Activated CD4-positive, alpha-beta memory T cell treated with anti-CD3 and anti-CD28 coated beads for 36 hours (primary cell): ENCODE results near the gene ZSWIM3. TPM values are rescaled to one million over a fixed set of nuclear protein-coding genes. Genes with fewer than 3 reads are reported as not detected.

Experiments used
- CTCF ChIA-PET: fragments of 350-600 bp; sonication (Branson Sonifier 250); formaldehyde crosslinking; loops from one replicate; lab custom pipeline; 2021; ENCODE audit warnings: antibody characterized with exemption, inconsistent platforms; lab: Charles Lee
- POLR2A ChIA-PET: fragments of 350-600 bp; sonication (Branson Sonifier 250); formaldehyde crosslinking; loops from one replicate; lab custom pipeline; 2021; ENCODE audit warnings: antibody characterized with exemption; lab: Charles Lee
- DNase-seq: peaks from one replicate; pipeline ENCODE4 v3.0.0-alpha.2; 2020
- H3K27ac Mint-ChIP-seq: one replicate; pipeline ENCODE4 v1.8.0; 2021; ENCODE audit warnings: mixed read lengths
- H3K27me3 Mint-ChIP-seq: one replicate; pipeline ENCODE4 v1.8.0; 2021; ENCODE audit warnings: mixed read lengths
- H3K36me3 Mint-ChIP-seq: one replicate; pipeline ENCODE4 v1.8.0; 2021; ENCODE audit warnings: mixed read lengths
- H3K4me1 Mint-ChIP-seq: one replicate; pipeline ENCODE4 v1.8.0; 2021; ENCODE audit warnings: low read depth, mixed read lengths
- H3K4me3 Mint-ChIP-seq: one replicate; pipeline ENCODE4 v1.8.0; 2021; ENCODE audit warnings: mild to moderate bottlenecking, mixed read lengths
- H3K9me3 Mint-ChIP-seq: one replicate; pipeline ENCODE4 v1.8.0; 2021; ENCODE audit warnings: mixed read lengths
- intact Hi-C: fragments of 100-400 bp; cut with micrococcal nuclease; formaldehyde crosslinking; loops from one replicate; pipeline ENCODE4 v1.15.1; 2023
- total RNA-seq, 2 experiments: library from RNA; stranded (reverse); gene quantifications; one replicate each; pipeline ENCODE4 v1.2.3, GENCODE V29; 2021

Gene ZSWIM3
- total RNA-seq, 2 experiments from 2014 or later, result 4.7 TPM

GRCh38 chr20:45918182-45918737 lies 60.8 kb downstream of the ZSWIM3 start:
- intact Hi-C loops, result no loop called here
- ChIA-PET POLR2A (interaction anchor here (0.6 kb wide), 1 partner anchor 18 kb away, joined by 6 read pairs; no protein-coding TSS in a partner anchor), CTCF (no interaction called here)
- no peak overlapping the region for H3K4me3 Mint-ChIP-seq
- no peaks in the 10 kb centered on the region for H3K9me3 Mint-ChIP-seq
- peaks cover 21% of the 10 kb centered on the region for H3K27me3 Mint-ChIP-seq
- no peaks in the 10 kb centered on the region for H3K36me3 Mint-ChIP-seq
- H3K4me1 Mint-ChIP-seq, result no peaks in the 10 kb centered on the region
- no peak for DNase-seq
- no peak overlapping the region for H3K27ac Mint-ChIP-seq

- no peaks in the 10 kb centered on the region for H3K4me1 Mint-ChIP-seq
- H3K36me3 Mint-ChIP-seq, result no peaks in the 10 kb centered on the region
- H3K9me3 Mint-ChIP-seq, result no peaks in the 10 kb centered on the region
- intact Hi-C loops, result no loop called here
- ChIA-PET CTCF (interaction anchor here (0.8 to 1.0 kb wide), 2 partner anchors 50 to 94 kb away, joined by 3 to 4 read pairs; no protein-coding TSS in a partner anchor), POLR2A (interaction anchor here (2.7 kb wide), 1 partner anchor 16 kb away, joined by 9 read pairs; the partner anchor contains the start of gene PCIF1)
- no peak overlapping the region for H3K27ac Mint-ChIP-seq
- no peak overlapping the region for H3K4me3 Mint-ChIP-seq
- H3K27me3 Mint-ChIP-seq, result peaks cover 21% of the 10 kb centered on the region
- DNase-seq, result no peak
Measured at GRCh38 chr20:45918779-45919537, 61.5 kb downstream of the ZSWIM3 start.

- intact Hi-C loops, result no loop called here
- CTCF ChIA-PET, result interaction anchor here (0.8 to 1.0 kb wide), 3 partner anchors 50 to 1626 kb away, joined by 3 to 4 read pairs (median 3); no protein-coding TSS in a partner anchor
- no peaks in the 10 kb centered on the region for H3K9me3 Mint-ChIP-seq
- peaks cover 3% of the 10 kb centered on the region for H3K4me1 Mint-ChIP-seq
- H3K4me3 Mint-ChIP-seq, result no peak overlapping the region
- H3K36me3 Mint-ChIP-seq, result no peaks in the 10 kb centered on the region
- POLR2A ChIA-PET, result interaction anchor here (2.7 kb wide), 1 partner anchor 15 kb away, joined by 9 read pairs; the partner anchor contains the start of gene PCIF1
- DNase-seq, result no peak
- H3K27ac Mint-ChIP-seq, result no peak overlapping the region
- peaks cover 18% of the 10 kb centered on the region for H3K27me3 Mint-ChIP-seq
Measured at GRCh38 chr20:45919542-45920399, 62.4 kb downstream of the ZSWIM3 start.

- no peaks in the 10 kb centered on the region for H3K36me3 Mint-ChIP-seq
- H3K4me1 Mint-ChIP-seq, result peaks cover 3% of the 10 kb centered on the region
- intact Hi-C loops, result no loop called here
- POLR2A ChIA-PET, result interaction anchor here (1.3 to 2.7 kb wide), 2 partner anchors 11 to 14 kb away, joined by 3 to 9 read pairs; partner anchors contain the start of gene PCIF1
- no peak overlapping the region for H3K27ac Mint-ChIP-seq
- CTCF ChIA-PET, result interaction anchor here (0.8 kb wide), 1 partner anchor 1625 kb away, joined by 3 read pairs; no protein-coding TSS in a partner anchor
- no peak for DNase-seq
- no peaks in the 10 kb centered on the region for H3K9me3 Mint-ChIP-seq
- peaks cover 18% of the 10 kb centered on the region for H3K27me3 Mint-ChIP-seq
- no peak overlapping the region for H3K4me3 Mint-ChIP-seq
Measured at GRCh38 chr20:45920462-45921336, 63.3 kb downstream of the ZSWIM3 start.

- Mint-ChIP-seq H3K4me3 (no peak overlapping the region), H3K4me1 (peaks cover 3% of the 10 kb centered on the region), H3K36me3 (no peaks in the 10 kb centered on the region), H3K9me3 (no peaks in the 10 kb centered on the region), H3K27ac (no peak overlapping the region), H3K27me3 (peaks cover 13% of the 10 kb centered on the region)
- CTCF ChIA-PET, result no interaction called here
- no peak for DNase-seq
- intact Hi-C loops, result no loop called here
- POLR2A ChIA-PET, result interaction anchor here (1.3 to 2.7 kb wide), 2 partner anchors 12 to 13 kb away, joined by 3 to 9 read pairs; partner anchors contain the start of gene PCIF1
Measured at GRCh38 chr20:45921337-45922189, 64.1 kb downstream of the ZSWIM3 start.

- ChIA-PET CTCF (interaction anchor here (0.6 to 1.3 kb wide), 2 partner anchors 88 to 118 kb away, joined by 3 to 4 read pairs; no protein-coding TSS in a partner anchor), POLR2A (interaction anchor here (1.7 kb wide), 1 partner anchor 10 kb away, joined by 7 read pairs; the partner anchor contains the start of gene PCIF1)
- Mint-ChIP-seq H3K27me3 (peaks cover 10% of the 10 kb centered on the region), H3K4me1 (peaks cover 3% of the 10 kb centered on the region), H3K4me3 (no peak overlapping the region), H3K9me3 (no peaks in the 10 kb centered on the region), H3K27ac (no peak overlapping the region), H3K36me3 (no peaks in the 10 kb centered on the region)
- intact Hi-C loops, result no loop called here
- no peak for DNase-seq
Measured at GRCh38 chr20:45924391-45925261, 67.2 kb downstream of the ZSWIM3 start.

GRCh38 chr20:45925821-45926506 lies 68.5 kb downstream of the ZSWIM3 start:
- H3K4me1 Mint-ChIP-seq, result peaks cover 3% of the 10 kb centered on the region
- intact Hi-C loops, result no loop called here
- H3K27ac Mint-ChIP-seq, result no peak overlapping the region
- H3K27me3 Mint-ChIP-seq, result peaks cover 2% of the 10 kb centered on the region
- no peaks in the 10 kb centered on the region for H3K9me3 Mint-ChIP-seq
- no peak overlapping the region for H3K4me3 Mint-ChIP-seq
- ChIA-PET CTCF (interaction anchor here (1.5 kb wide), 1 partner anchor 44 kb away, joined by 4 read pairs; no protein-coding TSS in a partner anchor), POLR2A (interaction anchor here (1.7 kb wide), 1 partner anchor 9 kb away, joined by 7 read pairs; the partner anchor contains the start of gene PCIF1)
- no peak for DNase-seq
- no peaks in the 10 kb centered on the region for H3K36me3 Mint-ChIP-seq

- H3K4me1 Mint-ChIP-seq, result peaks cover 3% of the 10 kb centered on the region
- no peak overlapping the region for H3K4me3 Mint-ChIP-seq
- POLR2A ChIA-PET, result no interaction called here
- no peak overlapping the region for H3K27ac Mint-ChIP-seq
- intact Hi-C loops, result no loop called here
- CTCF ChIA-PET, result interaction anchor here (1.5 kb wide), 1 partner anchor 44 kb away, joined by 4 read pairs; no protein-coding TSS in a partner anchor
- no peaks in the 10 kb centered on the region for H3K36me3 Mint-ChIP-seq
- H3K9me3 Mint-ChIP-seq, result no peaks in the 10 kb centered on the region
- DNase-seq, result no peak
- peaks cover 1% of the 10 kb centered on the region for H3K27me3 Mint-ChIP-seq
Measured at GRCh38 chr20:45926731-45927070, 69.3 kb downstream of the ZSWIM3 start.

GRCh38 chr20:45927071-45927878 lies 69.9 kb downstream of the ZSWIM3 start:
- peaks cover 5% of the 10 kb centered on the region for H3K4me1 Mint-ChIP-seq
- ChIA-PET CTCF (interaction anchor here (1.2 kb wide), 1 partner anchor 37 kb away, joined by 4 read pairs; no protein-coding TSS in a partner anchor), POLR2A (no interaction called here)
- H3K27me3 Mint-ChIP-seq, result peaks cover 1% of the 10 kb centered on the region
- no peak overlapping the region for H3K4me3 Mint-ChIP-seq
- intact Hi-C loops, result no loop called here
- no peaks in the 10 kb centered on the region for H3K36me3 Mint-ChIP-seq
- no peak for DNase-seq
- no peaks in the 10 kb centered on the region for H3K9me3 Mint-ChIP-seq
- H3K27ac Mint-ChIP-seq, result no peak overlapping the region
